IPS-20b (cell line): ENCODE results near the gene FAM170B.

Experiments used
- H3K27ac ChIP-seq: one replicate; pipeline ENCODE4 v1.5.1; 2013; ENCODE audit warnings: low read length
- H3K27me3 ChIP-seq: 2 replicates; pipeline ENCODE4 v1.6.1; 2013; ENCODE audit warnings: mild to moderate bottlenecking, low read length, inconsistent platforms; ENCODE audit not compliant: insufficient read depth
- H3K36me3 ChIP-seq: 2 replicates; pipeline ENCODE4 v1.6.1; 2013; ENCODE audit warnings: low read depth, mild to moderate bottlenecking, inconsistent platforms, low read length, moderate library complexity; ENCODE audit not compliant: insufficient read depth
- H3K4me1 ChIP-seq: 2 replicates; pipeline ENCODE4 v1.6.1; 2013; ENCODE audit warnings: mild to moderate bottlenecking, control low read depth, inconsistent platforms, low read length, moderate library complexity; ENCODE audit not compliant: insufficient read depth
- H3K4me3 ChIP-seq: 2 replicates; pipeline ENCODE4 v1.5.1; 2013; ENCODE audit warnings: mild to moderate bottlenecking, low read length, inconsistent platforms
- H3K9ac ChIP-seq: 2 replicates; pipeline ENCODE4 v1.6.1; 2013; ENCODE audit warnings: low read depth, mild to moderate bottlenecking, inconsistent platforms, low read length, moderate library complexity
- H3K9me3 ChIP-seq: 2 replicates; pipeline ENCODE4 v1.6.1; 2013; ENCODE audit warnings: mild to moderate bottlenecking, low read depth, low read length, inconsistent platforms; ENCODE audit not compliant: insufficient read depth

The FAM170B gene

GRCh38 chr10:49167425-49168170 lies 33.8 kb upstream of the FAM170B start:
- Histone ChIP-seq H3K36me3 (no peaks in the 10 kb centered on the region), H3K27ac (no peak overlapping the region), H3K9ac (no peak overlapping the region), H3K9me3 (no peaks in the 10 kb centered on the region), H3K4me1 (no peaks in the 10 kb centered on the region), H3K4me3 (no peak overlapping the region), H3K27me3 (no peaks in the 10 kb centered on the region)

- H3K4me3 ChIP-seq = no peak overlapping the region
- no peaks in the 10 kb centered on the region for H3K9me3 ChIP-seq
- H3K27ac ChIP-seq = no peak overlapping the region
- no peak overlapping the region for H3K9ac ChIP-seq
- H3K36me3 ChIP-seq = no peaks in the 10 kb centered on the region
- H3K4me1 ChIP-seq = no peaks in the 10 kb centered on the region
- H3K27me3 ChIP-seq = no peaks in the 10 kb centered on the region
Observed at GRCh38 chr10:49166484-49167400, 32.9 kb upstream of the FAM170B start.

- no peaks in the 10 kb centered on the region; the same call in 1 of the 2 replicates for H3K4me1 ChIP-seq
- no peak overlapping the region for H3K27ac ChIP-seq
- no peaks in the 10 kb centered on the region for H3K27me3 ChIP-seq
- H3K9ac ChIP-seq = no peak overlapping the region
- no peaks in the 10 kb centered on the region for H3K9me3 ChIP-seq
- no peak overlapping the region for H3K4me3 ChIP-seq
- no peaks in the 10 kb centered on the region for H3K36me3 ChIP-seq
Observed at GRCh38 chr10:49165821-49166483, 32.1 kb upstream of the FAM170B start.

- H3K27ac ChIP-seq = no peak overlapping the region
- H3K4me1 ChIP-seq = no peaks in the 10 kb centered on the region; the same call in 1 of the 2 replicates
- no peak overlapping the region for H3K4me3 ChIP-seq
- no peaks in the 10 kb centered on the region for H3K27me3 ChIP-seq
- no peaks in the 10 kb centered on the region for H3K9me3 ChIP-seq
- H3K36me3 ChIP-seq = no peaks in the 10 kb centered on the region
- no peak overlapping the region for H3K9ac ChIP-seq
Observed at GRCh38 chr10:49165259-49165658, 31.4 kb upstream of the FAM170B start.

GRCh38 chr10:49164559-49165188 lies 30.9 kb upstream of the FAM170B start:
- Histone ChIP-seq H3K9me3 (no peaks in the 10 kb centered on the region), H3K4me1 (no peaks in the 10 kb centered on the region; the same call in 1 of the 2 replicates), H3K9ac (no peak overlapping the region), H3K36me3 (no peaks in the 10 kb centered on the region), H3K27ac (no peak overlapping the region), H3K27me3 (no peaks in the 10 kb centered on the region), H3K4me3 (no peak overlapping the region)

GRCh38 chr10:49163741-49164140 lies 29.9 kb upstream of the FAM170B start:
- no peak overlapping the region for H3K9ac ChIP-seq
- H3K27me3 ChIP-seq = no peaks in the 10 kb centered on the region
- no peaks in the 10 kb centered on the region for H3K36me3 ChIP-seq
- H3K4me1 ChIP-seq = no peaks in the 10 kb centered on the region; the same call in 1 of the 2 replicates
- H3K27ac ChIP-seq = no peak overlapping the region
- H3K4me3 ChIP-seq = no peak overlapping the region
- no peaks in the 10 kb centered on the region for H3K9me3 ChIP-seq

GRCh38 chr10:49162761-49163310 lies 29.0 kb upstream of the FAM170B start:
- H3K4me1 ChIP-seq = peaks cover 1% of the 10 kb centered on the region; the same call in 1 of the 2 replicates
- no peak overlapping the region for H3K27ac ChIP-seq
- H3K9me3 ChIP-seq = no peaks in the 10 kb centered on the region
- no peak overlapping the region for H3K4me3 ChIP-seq
- no peaks in the 10 kb centered on the region for H3K36me3 ChIP-seq
- H3K27me3 ChIP-seq = no peaks in the 10 kb centered on the region
- no peak overlapping the region for H3K9ac ChIP-seq

- H3K9ac ChIP-seq = no peak overlapping the region
- H3K36me3 ChIP-seq = no peaks in the 10 kb centered on the region
- no peaks in the 10 kb centered on the region for H3K9me3 ChIP-seq
- H3K4me1 ChIP-seq = peaks cover 5% of the 10 kb centered on the region; the same call in 1 of the 2 replicates
- no peaks in the 10 kb centered on the region for H3K27me3 ChIP-seq
- no peak overlapping the region for H3K27ac ChIP-seq
- H3K4me3 ChIP-seq = no peak overlapping the region
Observed at GRCh38 chr10:49162063-49162462, 28.2 kb upstream of the FAM170B start.

GRCh38 chr10:49161411-49161997 lies 27.7 kb upstream of the FAM170B start:
- Histone ChIP-seq H3K4me3 (no peak overlapping the region), H3K27ac (no peak overlapping the region), H3K9ac (no peak overlapping the region), H3K4me1 (peaks cover 5% of the 10 kb centered on the region; the same call in 1 of the 2 replicates), H3K27me3 (no peaks in the 10 kb centered on the region), H3K9me3 (no peaks in the 10 kb centered on the region), H3K36me3 (no peaks in the 10 kb centered on the region)

- Histone ChIP-seq H3K27ac (no peak overlapping the region), H3K4me3 (no peak overlapping the region), H3K4me1 (peaks cover 5% of the 10 kb centered on the region; the same call in 1 of the 2 replicates), H3K9ac (no peak overlapping the region), H3K27me3 (no peaks in the 10 kb centered on the region), H3K36me3 (no peaks in the 10 kb centered on the region), H3K9me3 (no peaks in the 10 kb centered on the region)
Observed at GRCh38 chr10:49160814-49161213, 27.0 kb upstream of the FAM170B start.
